Transverse colon (tissue), 4 donors: Measurements from ENCODE around the gene YIPF6.

ENCODE experiments used
- POLR2AphosphoS5 ChIP-seq, 3 donors: sonication (generic); formaldehyde crosslinking; IDR thresholded peaks; one replicate each; pipeline ENCODE4 v1.6.1; 2016; ENCODE audit warnings: antibody characterized with exemption in 3 of 3
- TF ChIP-seq, protein P1 (sequence below), 5 experiments: fragments of 200-600 bp in 3 of 5; fragments of 450-650 bp in 2 of 5; sonication (generic) in 3 of 5; IDR thresholded peaks; 1 replicate in 2 of 5; 2 replicates in 3 of 5; pipeline ENCODE4 v1.5.1; 2016 to 2017; ENCODE audit warnings: antibody characterized with exemption in 5 of 5, inconsistent platforms in 3 of 5, mild to moderate bottlenecking in 2 of 5, moderate library complexity in 1 of 5

GRCh38 chrX:68498044-68498507, 775 bp upstream of the YIPF6 start:
- no peak for TF ChIP-seq POLR2AphosphoS5 (IDR thresholded peaks at IDR 0.05)
- TF ChIP-seq, protein P1, sequence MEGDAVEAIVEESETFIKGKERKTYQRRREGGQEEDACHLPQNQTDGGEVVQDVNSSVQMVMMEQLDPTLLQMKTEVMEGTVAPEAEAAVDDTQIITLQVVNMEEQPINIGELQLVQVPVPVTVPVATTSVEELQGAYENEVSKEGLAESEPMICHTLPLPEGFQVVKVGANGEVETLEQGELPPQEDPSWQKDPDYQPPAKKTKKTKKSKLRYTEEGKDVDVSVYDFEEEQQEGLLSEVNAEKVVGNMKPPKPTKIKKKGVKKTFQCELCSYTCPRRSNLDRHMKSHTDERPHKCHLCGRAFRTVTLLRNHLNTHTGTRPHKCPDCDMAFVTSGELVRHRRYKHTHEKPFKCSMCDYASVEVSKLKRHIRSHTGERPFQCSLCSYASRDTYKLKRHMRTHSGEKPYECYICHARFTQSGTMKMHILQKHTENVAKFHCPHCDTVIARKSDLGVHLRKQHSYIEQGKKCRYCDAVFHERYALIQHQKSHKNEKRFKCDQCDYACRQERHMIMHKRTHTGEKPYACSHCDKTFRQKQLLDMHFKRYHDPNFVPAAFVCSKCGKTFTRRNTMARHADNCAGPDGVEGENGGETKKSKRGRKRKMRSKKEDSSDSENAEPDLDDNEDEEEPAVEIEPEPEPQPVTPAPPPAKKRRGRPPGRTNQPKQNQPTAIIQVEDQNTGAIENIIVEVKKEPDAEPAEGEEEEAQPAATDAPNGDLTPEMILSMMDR (IDR thresholded peaks at IDR 0.05), result no peak
